Body of pancreas (tissue), 4 donors: ENCODE data around the gene DUS1L. TPM values are rescaled to one million over a fixed set of nuclear protein-coding genes. Genes with fewer than 3 reads are reported as not detected.

Source experiments
- ATAC-seq: fragments of 150-250 bp; one replicate; pipeline ENCODE4 v1.9.1; 2016
- DNase-seq, 4 donors: peaks; one replicate each; pipeline ENCODE4 v3.0.0-alpha.2; 2019
- H3K27ac ChIP-seq, 4 donors: fragments of 200-600 bp; sonication (generic); 1 replicate in 3 of 4; 2 replicates in 1 of 4; pipeline versions ENCODE4 v1.5.1 to v1.6.1; 2016 to 2019; ENCODE audit warnings: mild to moderate bottlenecking in 1 of 4, mixed read lengths in 1 of 4, moderate library complexity in 1 of 4
- H3K27me3 ChIP-seq, 2 donors: fragments of 200-600 bp; sonication (generic); one replicate each; pipeline ENCODE4 v1.6.0; 2016; ENCODE audit warnings: mild to moderate bottlenecking in 1 of 2
- H3K36me3 ChIP-seq, 2 donors: fragments of 200-600 bp; sonication (generic); replicated peaks in 1 of 2; 2 replicates each; pipeline ENCODE4 v1.5.1; 2016; ENCODE audit warnings: low read depth in 2 of 2; ENCODE audit not compliant: insufficient read depth in 1 of 2
- H3K4me1 ChIP-seq: fragments of 200-600 bp; sonication (generic); one replicate; pipeline ENCODE4 v1.6.0; 2016
- H3K4me3 ChIP-seq, 2 donors: fragments of 200-600 bp; sonication (generic); 1 replicate in 1 of 2; 2 replicates in 1 of 2; pipeline ENCODE4 v1.5.1; 2016 to 2019
- H3K9me3 ChIP-seq, 3 donors: fragments of 200-600 bp; sonication (generic); 1 replicate in 2 of 3; 2 replicates in 1 of 3; pipeline ENCODE4 v1.5.1; 2016
- POLR2A ChIP-seq, 3 donors: fragments of 450-650 bp; IDR thresholded peaks; one replicate each; pipeline ENCODE4 v1.6.1; 2016; ENCODE audit warnings: antibody characterized with exemption in 3 of 3, mild to moderate bottlenecking in 2 of 3
- WGBS, 2 donors: methylation state at CpG; one replicate each; pipeline ENCODE4 v1.1.5; 2017; 5-methylcytosine and 5-hydroxymethylcytosine counted together
- intact Hi-C: fragments of 100-400 bp; cut with DNase I; formaldehyde crosslinking; loops from one replicate; pipeline ENCODE4 v1.15.1; 2023
- total RNA-seq, 2 donors: library from RNA; depleted of rRNA; stranded (reverse); fragments of >200 nt; gene quantifications; one replicate each; pipeline ENCODE4 v1.1.0, GENCODE V29; 2016
- TF ChIP-seq, protein P1 (sequence below), 7 experiments: fragments of 450-650 bp in 4 of 7; fragments of 200-600 bp in 3 of 7; sonication (generic) in 3 of 7; IDR thresholded peaks; one replicate each; pipeline ENCODE4 v1.5.1; 2016 to 2019; ENCODE audit warnings: antibody characterized with exemption in 7 of 7

DUS1L gene
- total RNA-seq, 2 donors from 2014 or later: 76.0 to 128 TPM

DNA sequence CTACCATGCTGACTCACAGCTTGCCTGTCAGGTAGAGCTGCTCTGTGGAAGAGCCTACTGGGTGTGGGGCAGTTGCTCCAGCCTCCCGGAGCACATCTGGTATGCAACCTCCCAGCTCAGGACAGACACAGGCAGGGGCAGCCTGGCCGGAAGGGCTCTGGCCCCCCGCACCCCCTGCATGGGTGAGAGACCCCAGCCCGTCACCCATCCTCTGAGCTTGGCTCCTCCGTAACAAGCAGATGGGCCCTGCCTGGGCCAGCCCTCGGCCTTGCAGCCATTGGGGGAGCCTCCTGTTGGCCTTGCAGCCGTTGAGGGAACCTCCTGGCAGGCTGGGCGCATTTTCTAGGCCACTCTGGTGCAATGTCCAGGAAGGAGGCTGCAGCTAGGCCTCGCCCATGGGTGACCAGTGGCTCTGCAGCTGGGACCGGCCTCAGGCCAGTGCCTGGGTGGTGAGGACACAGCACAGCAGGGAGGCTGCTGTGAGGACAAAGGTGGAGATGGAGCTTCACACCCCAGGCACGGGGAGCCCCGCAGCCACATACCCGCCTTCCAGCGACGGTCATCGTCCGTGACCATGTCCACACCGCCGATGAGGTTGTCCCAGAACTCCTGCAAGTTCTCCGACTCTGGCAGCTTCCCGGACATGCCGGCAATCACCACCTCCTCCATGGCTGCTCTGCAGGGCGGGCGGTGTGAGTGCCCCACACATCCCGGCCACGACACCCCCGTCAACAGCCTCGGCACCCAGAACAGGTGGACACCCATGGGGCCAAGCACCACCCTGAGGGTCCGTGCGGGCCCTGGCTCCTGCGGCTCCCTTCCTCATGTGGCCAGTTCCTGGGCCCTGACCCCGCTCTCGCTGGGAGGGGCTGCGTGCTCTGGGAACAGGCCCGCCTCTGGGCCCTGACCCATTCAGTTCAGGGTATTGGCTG is 30.4 kb upstream of the DUS1L start:
- DNase-seq (no peak), ATAC-seq (no peak)
- Histone ChIP-seq H3K4me1 (peaks cover 34% of the 10 kb centered on the region), H3K27ac (no peak overlapping the region), H3K36me3 (peaks cover 0 to 22% of the 10 kb centered on the region in 2 donors), H3K9me3 (no peaks in the 10 kb centered on the region), H3K27me3 (no peaks in the 10 kb centered on the region), H3K4me3 (no peak overlapping the region)
- WGBS, 2 donors: 92% methylated on average over 32 of the region's 35 CpGs; no CpG with 5 or more reads in 1 of the 2 donors
- intact Hi-C loops: no loop called here
- TF ChIP-seq, protein P1, sequence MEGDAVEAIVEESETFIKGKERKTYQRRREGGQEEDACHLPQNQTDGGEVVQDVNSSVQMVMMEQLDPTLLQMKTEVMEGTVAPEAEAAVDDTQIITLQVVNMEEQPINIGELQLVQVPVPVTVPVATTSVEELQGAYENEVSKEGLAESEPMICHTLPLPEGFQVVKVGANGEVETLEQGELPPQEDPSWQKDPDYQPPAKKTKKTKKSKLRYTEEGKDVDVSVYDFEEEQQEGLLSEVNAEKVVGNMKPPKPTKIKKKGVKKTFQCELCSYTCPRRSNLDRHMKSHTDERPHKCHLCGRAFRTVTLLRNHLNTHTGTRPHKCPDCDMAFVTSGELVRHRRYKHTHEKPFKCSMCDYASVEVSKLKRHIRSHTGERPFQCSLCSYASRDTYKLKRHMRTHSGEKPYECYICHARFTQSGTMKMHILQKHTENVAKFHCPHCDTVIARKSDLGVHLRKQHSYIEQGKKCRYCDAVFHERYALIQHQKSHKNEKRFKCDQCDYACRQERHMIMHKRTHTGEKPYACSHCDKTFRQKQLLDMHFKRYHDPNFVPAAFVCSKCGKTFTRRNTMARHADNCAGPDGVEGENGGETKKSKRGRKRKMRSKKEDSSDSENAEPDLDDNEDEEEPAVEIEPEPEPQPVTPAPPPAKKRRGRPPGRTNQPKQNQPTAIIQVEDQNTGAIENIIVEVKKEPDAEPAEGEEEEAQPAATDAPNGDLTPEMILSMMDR (IDR thresholded peaks at IDR 0.05): no peak
- no peak for TF ChIP-seq POLR2A (IDR thresholded peaks at IDR 0.05)

DNA sequence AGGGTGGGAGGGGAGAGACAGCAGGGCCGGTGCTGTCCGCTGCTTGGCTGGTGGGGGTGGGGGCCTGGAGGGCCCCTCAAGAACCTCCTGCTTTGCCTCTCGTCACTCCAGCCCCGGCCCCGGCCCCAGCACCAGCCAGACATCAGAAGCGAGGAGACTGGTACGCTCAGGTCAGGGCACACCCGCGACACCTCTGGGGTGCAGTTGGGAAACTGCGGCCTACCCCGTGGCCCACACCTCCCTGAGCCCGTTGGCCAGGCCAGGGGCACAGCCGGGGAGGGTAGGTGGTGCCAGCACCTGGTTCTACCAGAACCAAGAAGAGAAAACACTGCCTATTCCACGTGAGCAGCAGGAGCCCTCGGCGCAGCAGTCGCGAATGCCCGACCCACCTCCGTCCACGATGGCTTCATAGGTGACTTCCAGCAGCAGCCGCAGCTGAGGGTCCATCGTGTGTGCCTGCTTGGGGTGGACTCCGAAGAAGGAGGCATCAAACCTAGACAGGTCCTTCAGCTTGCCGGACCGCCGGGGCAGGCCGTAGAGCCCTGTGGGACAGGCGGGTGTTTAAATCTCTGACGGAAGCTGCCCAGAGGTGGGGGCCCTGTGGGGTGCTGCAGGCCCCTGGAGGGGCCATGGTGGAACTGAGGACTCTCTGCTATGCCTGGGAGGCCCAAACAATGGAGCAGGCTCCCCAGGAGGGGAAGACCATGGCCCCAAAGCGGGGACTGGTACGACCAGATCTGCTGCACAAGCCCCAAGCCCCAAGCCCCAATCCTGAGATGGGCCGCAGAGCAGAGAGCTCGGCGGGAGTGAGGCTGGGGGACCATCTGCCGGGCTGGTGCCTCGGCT is 29.6 kb upstream of the DUS1L start:
- WGBS, 2 donors: 92% methylated on average over 15 to 33 of the region's 37 CpGs
- peaks cover 0 to 26% of the 10 kb centered on the region in 2 donors for H3K36me3 ChIP-seq
- DNase-seq: no peak
- H3K4me3 ChIP-seq: no peak overlapping the region
- H3K4me1 ChIP-seq: peaks cover 28% of the 10 kb centered on the region
- no peak for ATAC-seq
- TF ChIP-seq POLR2A (IDR thresholded peaks at IDR 0.05): no peak
- TF ChIP-seq, protein P1 (IDR thresholded peaks at IDR 0.05): no peak
- H3K27ac ChIP-seq: no peak overlapping the region
- H3K27me3 ChIP-seq: no peaks in the 10 kb centered on the region
- no peaks in the 10 kb centered on the region for H3K9me3 ChIP-seq
- intact Hi-C loops: no loop called here

DNA sequence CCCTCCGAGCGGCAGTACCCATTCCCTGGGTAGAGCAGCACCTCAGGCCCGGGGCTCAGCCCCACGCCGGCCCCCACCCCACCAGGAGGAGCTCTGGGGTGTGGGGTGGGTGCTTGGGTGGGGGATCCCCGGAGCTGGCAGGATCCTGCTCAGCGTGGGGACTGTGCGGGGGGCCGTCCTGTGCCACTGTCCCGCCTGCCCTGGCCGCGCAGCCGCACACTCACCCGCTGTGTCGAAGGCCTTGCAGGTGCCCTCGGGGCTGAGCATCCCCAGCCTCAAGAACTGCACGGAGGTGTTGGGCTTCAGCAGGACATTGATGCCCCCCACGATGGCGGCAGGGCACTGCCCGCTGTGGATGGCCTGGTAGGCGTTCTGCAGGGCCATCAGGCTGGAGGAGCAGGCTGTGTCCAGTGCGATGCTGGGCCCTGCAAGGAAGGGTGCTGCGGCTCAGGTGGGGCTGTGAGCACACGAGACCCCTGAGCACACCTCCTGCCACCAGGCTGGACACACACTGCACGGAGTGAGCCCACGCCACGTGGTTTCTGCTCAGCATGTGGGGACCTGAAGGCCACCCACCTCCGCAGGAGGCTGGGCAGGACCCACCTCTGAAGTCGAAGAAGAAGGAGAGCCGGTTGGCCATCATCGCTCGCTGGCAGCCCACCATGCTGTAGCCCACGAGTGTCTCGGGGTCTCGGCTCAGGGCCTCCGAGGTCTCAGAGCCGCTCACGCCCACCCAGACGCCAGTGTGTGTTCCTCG is 27.6 kb upstream of the DUS1L start:
- DNase-seq (no peak), ATAC-seq (no peak)
- no peak for TF ChIP-seq POLR2A (IDR thresholded peaks at IDR 0.05)
- TF ChIP-seq, protein P1 (IDR thresholded peaks at IDR 0.05): no peak
- no peak overlapping the region for H3K27ac ChIP-seq
- no peak overlapping the region for H3K4me3 ChIP-seq
- no peaks in the 10 kb centered on the region for H3K9me3 ChIP-seq
- peaks cover 16% of the 10 kb centered on the region for H3K4me1 ChIP-seq
- no peaks in the 10 kb centered on the region for H3K27me3 ChIP-seq
- WGBS, 2 donors: 94 to 100% methylated on average over 1 to 38 of the region's 40 CpGs
- intact Hi-C loops: no loop called here
- peaks cover 8 to 40% of the 10 kb centered on the region in 2 donors for H3K36me3 ChIP-seq

DNA sequence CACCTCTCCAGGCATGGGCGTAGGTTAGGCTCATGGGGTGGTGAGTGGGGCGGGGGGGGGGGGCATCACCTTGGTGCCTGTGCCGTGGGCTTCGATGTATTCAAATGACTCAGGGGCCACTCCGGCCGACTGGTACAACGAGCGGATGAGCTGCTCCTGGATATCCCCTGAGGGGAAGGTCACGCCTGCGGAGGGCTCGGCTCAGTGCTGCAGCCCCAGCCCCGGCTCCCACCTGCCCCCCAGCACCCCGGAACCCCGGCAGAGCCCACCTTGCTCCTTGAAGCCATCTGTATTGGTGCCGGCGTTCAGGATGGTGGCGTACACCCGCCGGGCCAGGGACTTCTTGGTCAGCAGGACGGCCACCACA is 27.0 kb upstream of the DUS1L start:
- DNase-seq: no peak
- TF ChIP-seq, protein P1 (IDR thresholded peaks at IDR 0.05): no peak
- H3K27ac ChIP-seq: no peak overlapping the region
- H3K9me3 ChIP-seq: no peaks in the 10 kb centered on the region
- intact Hi-C loops: no loop called here
- H3K27me3 ChIP-seq: no peaks in the 10 kb centered on the region
- H3K4me1 ChIP-seq: peaks cover 14% of the 10 kb centered on the region
- no peak overlapping the region for H3K4me3 ChIP-seq
- no peak for ATAC-seq
- whole genome bisulfite sequencing, 2 donors: 93 to 95% methylated on average over 12 to 17 of the region's 20 CpGs
- H3K36me3 ChIP-seq: peaks cover 8 to 44% of the 10 kb centered on the region in 2 donors
